Mammary epithelial cell (primary cell): ENCODE data around the gene ILF3.

Source experiments
- EZH2 ChIP-seq: IDR thresholded peaks from 2 replicates; pipeline ENCODE4 v1.6.1; 2012; ENCODE audit warnings: low read length, inconsistent platforms, borderline replicate concordance
- TF ChIP-seq, protein P1 (sequence below), 2 donors: IDR thresholded peaks in 1 of 2; conservative IDR thresholded peaks in 1 of 2; 2 replicates each; pipeline ENCODE4 v1.5.1; 2011 to 2012; ENCODE audit warnings: inconsistent platforms in 2 of 2, low read length in 2 of 2, mild to moderate bottlenecking in 2 of 2, control low read depth in 1 of 2, low read depth in 1 of 2; ENCODE audit not compliant: insufficient read depth in 1 of 2; ENCODE audit errors: extremely low read depth in 1 of 2

DNA sequence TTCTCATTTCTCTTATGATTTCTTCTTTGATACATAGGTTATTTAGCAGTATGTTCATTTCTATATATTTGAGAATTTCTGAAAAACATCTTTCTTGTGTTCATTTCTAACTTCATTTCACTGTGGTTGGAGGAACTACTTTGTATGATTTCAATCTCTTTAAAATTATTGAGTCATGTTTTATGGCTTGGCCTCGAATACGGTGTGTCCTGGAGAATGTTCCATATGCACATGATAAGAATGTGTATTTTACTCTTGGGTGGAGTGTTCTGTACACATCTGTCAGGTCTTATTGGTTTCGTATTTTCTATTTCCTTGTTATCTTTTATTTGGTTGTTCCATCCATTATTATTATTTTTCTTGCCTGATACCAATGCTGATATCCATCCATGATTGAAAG lies 86.7 kb downstream of the ILF3 start:
- TF ChIP-seq, protein P1, sequence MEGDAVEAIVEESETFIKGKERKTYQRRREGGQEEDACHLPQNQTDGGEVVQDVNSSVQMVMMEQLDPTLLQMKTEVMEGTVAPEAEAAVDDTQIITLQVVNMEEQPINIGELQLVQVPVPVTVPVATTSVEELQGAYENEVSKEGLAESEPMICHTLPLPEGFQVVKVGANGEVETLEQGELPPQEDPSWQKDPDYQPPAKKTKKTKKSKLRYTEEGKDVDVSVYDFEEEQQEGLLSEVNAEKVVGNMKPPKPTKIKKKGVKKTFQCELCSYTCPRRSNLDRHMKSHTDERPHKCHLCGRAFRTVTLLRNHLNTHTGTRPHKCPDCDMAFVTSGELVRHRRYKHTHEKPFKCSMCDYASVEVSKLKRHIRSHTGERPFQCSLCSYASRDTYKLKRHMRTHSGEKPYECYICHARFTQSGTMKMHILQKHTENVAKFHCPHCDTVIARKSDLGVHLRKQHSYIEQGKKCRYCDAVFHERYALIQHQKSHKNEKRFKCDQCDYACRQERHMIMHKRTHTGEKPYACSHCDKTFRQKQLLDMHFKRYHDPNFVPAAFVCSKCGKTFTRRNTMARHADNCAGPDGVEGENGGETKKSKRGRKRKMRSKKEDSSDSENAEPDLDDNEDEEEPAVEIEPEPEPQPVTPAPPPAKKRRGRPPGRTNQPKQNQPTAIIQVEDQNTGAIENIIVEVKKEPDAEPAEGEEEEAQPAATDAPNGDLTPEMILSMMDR (conservative IDR thresholded peaks at IDR 0.05 in 1 of 2, IDR thresholded peaks at IDR 0.05 in 1 of 2; ENCODE audit: extremely low read depth in 1 of 2, insufficient read depth in 1 of 2, low read depth in 1 of 2, low read length in 2 of 2): no peak
- no peak for TF ChIP-seq EZH2
